Epithelial cell of esophagus (primary cell): Measurements from ENCODE around the gene FGF11.

ENCODE experiments used
- DNase-seq: peaks from one replicate; pipeline ENCODE4 v3.0.0; 2010; ENCODE audit warnings: low read depth
- H3K4me3 ChIP-seq: 2 replicates; pipeline ENCODE4 v1.5.1; 2011; ENCODE audit warnings: mild to moderate bottlenecking, low read length, control low read depth
- CTCF ChIP-seq: IDR thresholded peaks from 2 replicates; pipeline ENCODE4 v1.5.1; 2011; ENCODE audit warnings: low read depth, mild to moderate bottlenecking, low read length, control low read depth, inconsistent platforms; ENCODE audit not compliant: insufficient read depth; ENCODE audit errors: missing control alignments

FGF11 gene

GRCh38 chr17:7437950-7438614 is 1.2 kb upstream of the FGF11 start:
- H3K4me3 ChIP-seq: peak overlapping the region; percentile 78
- DNase-seq: peak; percentile 84
- no peak for TF ChIP-seq CTCF

GRCh38 chr17:7438656-7439460 is 454 bp upstream of the FGF11 start:
- no peak for TF ChIP-seq CTCF
- peak overlapping the region; percentile 78 for H3K4me3 ChIP-seq
- no peak for DNase-seq

GRCh38 chr17:7440113-7440833 is 961 bp downstream of the FGF11 start:
- peak; percentile 49 for DNase-seq
- peak overlapping the region; percentile 78 for H3K4me3 ChIP-seq
- TF ChIP-seq CTCF: no peak

GRCh38 chr17:7440834-7441195 is 1.5 kb downstream of the FGF11 start:
- peak; percentile 33 for DNase-seq
- TF ChIP-seq CTCF: no peak
- peak overlapping the region; percentile 78 for H3K4me3 ChIP-seq

GRCh38 chr17:7441266-7441665 is 2.0 kb downstream of the FGF11 start:
- DNase-seq: no peak
- TF ChIP-seq CTCF: no peak
- no peak overlapping the region for H3K4me3 ChIP-seq

GRCh38 chr17:7442142-7442541 is 2.8 kb downstream of the FGF11 start:
- DNase-seq: no peak

More at GRCh38 chr17:7442142-7442541, 2.8 kb downstream of the FGF11 start:
- no peak overlapping the region for H3K4me3 ChIP-seq
- no peak for TF ChIP-seq CTCF
